ENCODE results near the gene CHD1. TPM values are rescaled to one million over a fixed set of nuclear protein-coding genes. Genes with fewer than 3 reads are reported as not detected.

The CHD1 gene
- total and polyA plus RNA-seq, 2 of the 4 experiments (the other 2 are of a cell fraction), result 12.3 to 33.7 TPM

DNA sequence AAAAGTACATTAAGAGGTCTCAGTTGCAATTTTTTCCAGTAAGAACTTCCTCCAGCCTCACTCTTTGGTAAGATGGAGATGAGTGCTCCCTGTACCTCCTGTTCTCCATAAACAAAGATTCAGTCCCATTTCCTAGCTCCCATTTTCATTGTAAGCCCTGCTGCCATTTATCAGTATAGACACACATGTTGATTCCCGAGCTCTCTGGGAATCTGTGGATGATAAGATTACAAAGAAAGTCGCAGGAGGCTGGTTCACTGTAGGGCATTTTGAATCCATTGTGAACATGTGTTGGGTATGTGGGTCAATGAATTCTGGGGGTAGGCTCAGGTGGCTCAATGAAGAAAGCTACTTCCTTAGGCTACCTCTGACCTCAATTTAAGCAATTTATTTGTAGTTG lies 118.6 kb downstream of the CHD1 start:
- no peak overlapping the region for H2BK5ac ChIP-seq (ENCODE audit: low read depth, low read length, poor library complexity, severe bottlenecking)
- no peak overlapping the region for H3K9ac ChIP-seq (ENCODE audit: low read depth, low read length)
- no peak for ATAC-seq (ENCODE audit: low read depth)
- no peak overlapping the region for H4K91ac ChIP-seq (ENCODE audit: insufficient read depth, low read depth, low read length)
- intact Hi-C loops (cut with micrococcal nuclease) (no loop called here), in situ Hi-C loops (cut with MboI; ENCODE audit: low sequenced_read_pairs) (no loop called here), dilution Hi-C loops (cut with HindIII; ENCODE audit: low sequenced_read_pairs, unreplicated experiment) (no loop called here)
- H3K23ac ChIP-seq (ENCODE audit: low read depth, low read length), result no peak overlapping the region
- H4K20me1 ChIP-seq (ENCODE audit: insufficient read depth, low read length), result no peaks in the 10 kb centered on the region
- no peak overlapping the region for H3K14ac ChIP-seq (replicated peaks; ENCODE audit: low read depth, low read length)
- H2BK15ac ChIP-seq (ENCODE audit: low read depth, low read length), result no peak overlapping the region
- no peak overlapping the region for H3K4ac ChIP-seq (ENCODE audit: low read depth, low read length)
- no peak overlapping the region for H3K56ac ChIP-seq (ENCODE audit: extremely low read depth, insufficient read depth, low read length)
- H2BK120ac ChIP-seq (ENCODE audit: low read depth, low read length), result no peak overlapping the region
- no peak for DNase-seq
- no peak overlapping the region for H4K5ac ChIP-seq (ENCODE audit: low read depth, low read length)
- no peak overlapping the region for H2AK9ac ChIP-seq (replicated peaks; ENCODE audit: low read depth, low read length, poor library complexity)
- H3K4me1 ChIP-seq (ENCODE audit: control insufficient read depth, insufficient read depth, low read length), result no peaks in the 10 kb centered on the region
- ChIA-PET POLR2A (ENCODE audit: unreplicated experiment) (no interaction called here), CTCF (interaction anchor here (0.6 kb wide), 1 partner anchor 11 kb away, joined by 4 read pairs; no protein-coding TSS in a partner anchor)
- no peak overlapping the region for H3K27ac ChIP-seq (ENCODE audit: insufficient read depth, low read length)
- 0 out of 2 replicates have a peak, but pooled peaks cover 2% of the 10 kb centered on the region for H3K9me3 ChIP-seq (ENCODE audit: control insufficient read depth, insufficient read depth, low read length)
- BruUV-seq (replicated peaks), result no TSS peak
- H3K18ac ChIP-seq (ENCODE audit: low read depth, low read length), result no peak overlapping the region
- no peak overlapping the region for H2BK20ac ChIP-seq (ENCODE audit: low read depth, low read length)
- no peaks in the 10 kb centered on the region for H3K9me1 ChIP-seq (ENCODE audit: insufficient read depth, low read length)
- H2AK5ac ChIP-seq (ENCODE audit: low read depth, low read length), result no peak overlapping the region
- no peaks in the 10 kb centered on the region for H3K27me3 ChIP-seq (ENCODE audit: control insufficient read depth, insufficient read depth, low read length)
- no CpG with 5 or more reads among the region's 2 CpGs for WGBS, 2 experiments (ENCODE audit: extremely low coverage in 2 of 2, insufficient read length in 1 of 2)
- no peaks in the 10 kb centered on the region for H3K36me3 ChIP-seq (ENCODE audit: control insufficient read depth, insufficient read depth, low read length)
- TF ChIP-seq FOS (IDR thresholded peaks at IDR 0.05; ENCODE audit: low read depth, low read length), result no peak
- TF ChIP-seq MXI1 (IDR thresholded peaks at IDR 0.05; ENCODE audit: borderline replicate concordance, low read depth, low read length), result no peak
- no peak for TF ChIP-seq SMC3 (IDR thresholded peaks at IDR 0.05; ENCODE audit: low read depth, low read length)
- TF ChIP-seq RCOR1 (IDR thresholded peaks at IDR 0.05; ENCODE audit: insufficient replicate concordance, low read length), result no peak
- TF ChIP-seq MAFK (IDR thresholded peaks at IDR 0.05; ENCODE audit: low read depth, low read length), result no peak
- TF ChIP-seq, protein P1, sequence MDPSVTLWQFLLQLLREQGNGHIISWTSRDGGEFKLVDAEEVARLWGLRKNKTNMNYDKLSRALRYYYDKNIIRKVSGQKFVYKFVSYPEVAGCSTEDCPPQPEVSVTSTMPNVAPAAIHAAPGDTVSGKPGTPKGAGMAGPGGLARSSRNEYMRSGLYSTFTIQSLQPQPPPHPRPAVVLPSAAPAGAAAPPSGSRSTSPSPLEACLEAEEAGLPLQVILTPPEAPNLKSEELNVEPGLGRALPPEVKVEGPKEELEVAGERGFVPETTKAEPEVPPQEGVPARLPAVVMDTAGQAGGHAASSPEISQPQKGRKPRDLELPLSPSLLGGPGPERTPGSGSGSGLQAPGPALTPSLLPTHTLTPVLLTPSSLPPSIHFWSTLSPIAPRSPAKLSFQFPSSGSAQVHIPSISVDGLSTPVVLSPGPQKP (IDR thresholded peaks at IDR 0.05; ENCODE audit: borderline replicate concordance, low read depth, low read length), result no peak
- no peak for TF ChIP-seq CEBPB (IDR thresholded peaks at IDR 0.05; ENCODE audit: low read depth, low read length)
- no peak for TF ChIP-seq POLR2A (IDR thresholded peaks at IDR 0.05; ENCODE audit: low read depth, low read length)
- TF ChIP-seq RAD21 (IDR thresholded peaks at IDR 0.05; ENCODE audit: low read length), result no peak
- TF ChIP-seq, protein P2, sequence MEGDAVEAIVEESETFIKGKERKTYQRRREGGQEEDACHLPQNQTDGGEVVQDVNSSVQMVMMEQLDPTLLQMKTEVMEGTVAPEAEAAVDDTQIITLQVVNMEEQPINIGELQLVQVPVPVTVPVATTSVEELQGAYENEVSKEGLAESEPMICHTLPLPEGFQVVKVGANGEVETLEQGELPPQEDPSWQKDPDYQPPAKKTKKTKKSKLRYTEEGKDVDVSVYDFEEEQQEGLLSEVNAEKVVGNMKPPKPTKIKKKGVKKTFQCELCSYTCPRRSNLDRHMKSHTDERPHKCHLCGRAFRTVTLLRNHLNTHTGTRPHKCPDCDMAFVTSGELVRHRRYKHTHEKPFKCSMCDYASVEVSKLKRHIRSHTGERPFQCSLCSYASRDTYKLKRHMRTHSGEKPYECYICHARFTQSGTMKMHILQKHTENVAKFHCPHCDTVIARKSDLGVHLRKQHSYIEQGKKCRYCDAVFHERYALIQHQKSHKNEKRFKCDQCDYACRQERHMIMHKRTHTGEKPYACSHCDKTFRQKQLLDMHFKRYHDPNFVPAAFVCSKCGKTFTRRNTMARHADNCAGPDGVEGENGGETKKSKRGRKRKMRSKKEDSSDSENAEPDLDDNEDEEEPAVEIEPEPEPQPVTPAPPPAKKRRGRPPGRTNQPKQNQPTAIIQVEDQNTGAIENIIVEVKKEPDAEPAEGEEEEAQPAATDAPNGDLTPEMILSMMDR (conservative IDR thresholded peaks at IDR 0.05; ENCODE audit: low read depth, low read length), result no peak
- TF ChIP-seq MAZ (IDR thresholded peaks at IDR 0.05; ENCODE audit: borderline replicate concordance, low read depth, low read length), result no peak
- TF ChIP-seq, protein P3, sequence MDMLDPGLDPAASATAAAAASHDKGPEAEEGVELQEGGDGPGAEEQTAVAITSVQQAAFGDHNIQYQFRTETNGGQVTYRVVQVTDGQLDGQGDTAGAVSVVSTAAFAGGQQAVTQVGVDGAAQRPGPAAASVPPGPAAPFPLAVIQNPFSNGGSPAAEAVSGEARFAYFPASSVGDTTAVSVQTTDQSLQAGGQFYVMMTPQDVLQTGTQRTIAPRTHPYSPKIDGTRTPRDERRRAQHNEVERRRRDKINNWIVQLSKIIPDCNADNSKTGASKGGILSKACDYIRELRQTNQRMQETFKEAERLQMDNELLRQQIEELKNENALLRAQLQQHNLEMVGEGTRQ (IDR thresholded peaks at IDR 0.05; ENCODE audit: low read depth, low read length), result no peak
- TF ChIP-seq BHLHE40 (IDR thresholded peaks at IDR 0.05; ENCODE audit: low read depth, low read length), result no peak
- TF ChIP-seq CHD1 (IDR thresholded peaks at IDR 0.05; ENCODE audit: low read depth, low read length), result no peak
- no peak for TF ChIP-seq RFX5 (IDR thresholded peaks at IDR 0.05; ENCODE audit: low read depth, low read length)
- TF ChIP-seq NFE2L2 (IDR thresholded peaks at IDR 0.05; ENCODE audit: low read depth, low read length), result no peak
- H3K4me3 ChIP-seq (ENCODE audit: insufficient read depth, low read depth, low read length), result no peak overlapping the region
- H4K8ac ChIP-seq (ENCODE audit: low read depth in 2 of 2, low read length in 2 of 2), result no peak overlapping the region
- H3K4me2 ChIP-seq (ENCODE audit: low read depth, low read length), result no peak overlapping the region
- H3K79me1 ChIP-seq (ENCODE audit: low read depth in 1 of 2, low read length in 2 of 2), result no peaks in the 10 kb centered on the region
- no peak overlapping the region for H2AFZ ChIP-seq (replicated peaks; ENCODE audit: low read length, poor library complexity)

Measured in IMR-90 (cell line).